ENCODE data around the gene XRN1.
"Not testable (repeated sequence)": the region's sequence is repeated elsewhere in the genome, so short reads cannot be mapped to it uniquely, and the experiment has no call there.

The XRN1 gene

DNA sequence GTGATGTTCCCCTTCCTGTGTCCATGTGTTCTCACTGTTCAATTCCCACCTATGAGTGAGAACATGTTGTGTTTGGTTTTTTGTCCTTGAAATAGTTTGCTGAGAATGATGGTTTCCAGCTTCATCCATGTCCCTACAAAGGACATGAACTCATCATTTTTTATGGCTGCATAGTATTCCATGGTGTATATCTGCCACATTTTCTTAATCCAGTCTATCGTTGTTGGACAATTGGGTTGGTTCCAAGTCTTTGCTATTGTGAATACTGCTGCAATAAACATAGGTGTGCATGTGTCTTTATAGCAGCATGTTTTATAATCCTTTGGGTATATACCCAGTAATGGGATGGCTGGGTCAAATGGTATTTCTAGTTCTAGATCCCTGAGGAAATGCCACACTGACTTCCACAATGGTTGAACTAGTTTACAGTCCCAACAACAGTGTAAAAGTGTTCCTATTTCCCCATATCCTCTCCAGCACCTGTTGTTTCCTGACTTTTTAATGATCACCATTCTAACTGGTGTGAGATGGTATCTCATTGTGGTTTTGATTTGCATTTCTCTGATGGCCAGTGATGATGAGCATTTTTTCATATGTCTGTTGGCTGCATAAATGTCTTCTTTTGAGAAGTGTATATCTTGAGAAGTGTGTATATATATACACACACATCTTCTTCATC lies 123.4 kb downstream of the XRN1 start:
- not testable (repeated sequence) for DNase-seq

DNA sequence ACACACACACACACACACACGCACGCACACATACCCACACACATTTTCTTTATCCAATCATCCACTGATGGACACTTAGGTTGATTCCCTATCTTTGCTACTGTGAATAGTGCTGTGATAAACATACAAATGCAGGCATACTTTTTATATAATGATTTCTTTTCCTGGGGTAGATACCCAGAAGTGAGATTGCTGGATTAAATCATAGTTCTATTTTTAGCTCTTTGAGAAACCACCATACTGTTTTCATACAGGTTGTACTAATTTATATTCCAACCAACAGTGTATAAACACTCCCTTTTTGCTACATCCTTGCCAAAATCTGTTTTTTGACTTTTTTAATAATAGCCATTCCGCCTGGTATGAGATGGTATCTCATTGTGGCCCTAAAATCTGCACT lies 127.9 kb downstream of the XRN1 start:
- DNase-seq: no peak

DNA sequence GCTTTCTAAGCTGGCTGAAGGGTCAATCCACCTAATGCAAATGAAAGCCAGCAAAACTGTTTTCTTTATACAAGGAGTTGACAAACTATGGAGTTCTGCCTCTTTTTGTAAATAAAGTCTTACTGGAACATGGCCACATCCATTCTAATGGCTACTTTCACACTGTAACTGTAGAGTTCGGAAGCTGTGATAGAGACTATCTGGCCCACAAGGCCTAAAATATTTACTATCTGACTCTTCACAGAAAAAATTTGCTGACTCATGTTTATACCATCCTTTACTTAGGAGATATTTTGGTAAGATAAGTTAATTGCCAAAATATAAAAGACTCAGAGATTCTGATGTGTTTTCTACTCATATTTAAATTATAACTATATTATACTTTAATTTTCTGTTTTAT lies 128.7 kb downstream of the XRN1 start:
- DNase-seq: no peak

DNA sequence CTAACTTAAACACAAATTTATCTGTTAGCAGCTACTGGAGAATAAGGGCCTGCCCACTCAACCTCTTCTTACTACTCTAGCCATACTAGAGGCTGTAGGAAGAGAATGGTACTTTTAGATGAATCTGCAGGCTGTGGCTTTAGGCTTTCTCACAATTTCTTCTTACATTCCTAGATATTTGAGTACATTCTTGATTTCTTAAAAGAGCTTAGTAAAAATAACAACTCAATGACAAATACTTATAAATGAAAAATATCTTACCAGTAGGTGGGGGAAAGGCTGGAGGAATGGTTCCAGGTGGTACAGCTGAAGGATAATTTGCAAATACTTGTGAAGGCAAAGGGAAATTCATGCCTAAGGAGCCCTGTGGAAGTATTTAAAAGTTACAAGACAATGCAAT lies 129.5 kb downstream of the XRN1 start:
- DNase-seq: no peak

DNA sequence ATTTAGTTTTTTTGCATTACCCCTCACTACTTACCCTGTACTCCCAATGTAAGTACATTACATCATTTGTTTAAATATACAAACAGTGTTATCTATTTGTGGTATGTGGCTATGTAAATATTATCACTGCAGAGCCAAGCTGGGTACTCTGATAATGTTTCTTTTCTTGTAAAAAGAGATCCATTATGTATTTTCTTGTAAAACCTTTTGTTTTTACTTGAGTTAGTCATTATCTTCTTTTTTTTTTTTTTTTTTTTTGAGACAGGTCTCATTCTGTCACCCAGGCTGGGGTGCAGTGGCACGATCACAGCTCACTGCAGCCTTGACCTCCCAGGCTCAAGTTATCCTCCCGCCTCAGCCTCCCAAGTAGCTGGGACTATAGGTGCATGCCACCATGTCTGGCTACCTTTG lies 131.9 kb downstream of the XRN1 start:
- DNase-seq: not testable (repeated sequence)

DNA sequence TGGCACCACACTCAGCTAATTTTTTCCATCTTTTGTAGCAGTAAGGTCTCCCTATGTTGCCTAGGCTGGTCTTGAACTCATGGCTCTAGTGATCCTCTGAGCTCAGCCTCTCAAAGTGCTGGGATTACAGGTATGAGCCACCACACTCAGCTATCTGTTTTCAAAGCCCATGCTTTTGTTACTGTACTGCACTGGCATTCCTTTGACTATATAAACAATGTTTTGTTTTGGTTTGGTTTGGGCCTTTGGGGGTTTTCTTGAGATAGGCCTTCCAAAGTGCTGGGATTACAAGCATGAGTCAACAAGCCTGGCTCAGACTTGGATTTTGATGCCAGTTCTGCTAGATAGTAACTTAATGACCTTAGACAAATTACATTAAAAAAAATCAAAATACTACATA lies 132.8 kb downstream of the XRN1 start:
- no peak for DNase-seq

DNA sequence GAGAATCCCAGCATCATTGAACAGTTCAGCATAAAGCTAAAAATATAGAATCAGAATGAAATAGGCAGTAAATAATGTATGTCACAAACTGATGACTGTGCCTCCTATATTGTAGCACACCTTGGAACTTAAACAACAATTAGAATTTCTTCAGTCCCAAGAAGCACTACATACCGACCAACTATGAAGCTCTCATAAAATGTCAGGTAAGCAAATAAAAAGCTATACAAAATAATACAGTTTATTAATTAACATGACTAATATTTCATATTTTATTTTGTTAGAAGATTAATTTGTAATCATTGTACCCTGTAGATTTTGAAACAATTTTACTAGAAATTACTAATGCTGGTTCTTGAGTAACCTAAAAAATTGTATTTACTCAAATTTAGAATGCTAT lies 137.4 kb downstream of the XRN1 start:
- DNase-seq: no peak

DNA sequence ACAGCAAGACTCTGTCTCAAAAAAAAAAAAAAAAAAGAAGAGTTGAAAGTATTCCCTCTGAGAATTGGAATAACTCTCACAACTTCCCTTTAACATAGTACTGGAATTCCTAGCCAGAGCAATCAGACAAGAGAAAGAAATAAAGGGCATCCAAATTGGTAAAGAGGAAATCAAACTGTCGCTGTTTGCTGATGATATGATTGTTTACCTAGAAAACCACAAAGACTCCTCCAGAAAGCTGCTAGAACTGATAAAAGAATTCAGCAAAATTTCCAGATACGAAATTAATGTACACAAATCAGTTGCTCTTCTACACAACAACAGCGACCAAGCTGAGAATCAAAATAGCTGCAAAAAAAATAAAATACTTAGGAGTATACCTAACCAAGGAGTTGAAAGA lies 145.0 kb downstream of the XRN1 start:
- not testable (repeated sequence) for DNase-seq

DNA sequence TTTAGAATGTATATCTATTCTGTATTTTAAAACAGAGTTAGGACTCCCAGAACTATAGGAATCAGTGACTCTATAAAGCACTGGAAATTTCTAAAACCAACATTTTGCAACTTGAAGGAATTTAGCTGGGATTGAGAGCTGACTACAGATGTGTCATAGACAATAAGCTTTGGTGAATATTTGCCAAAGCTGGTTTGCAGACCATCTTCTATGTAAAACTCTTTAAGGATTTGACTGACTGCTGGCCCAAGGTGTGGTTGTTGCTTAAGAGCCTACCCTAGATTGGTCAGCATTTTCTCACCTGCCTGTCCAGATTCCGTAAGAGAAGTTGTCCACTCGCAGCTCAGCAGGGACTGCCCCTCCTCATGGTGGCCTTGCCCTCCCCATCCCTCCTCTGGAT lies 149.2 kb downstream of the XRN1 start:
- no peak for DNase-seq

DNA sequence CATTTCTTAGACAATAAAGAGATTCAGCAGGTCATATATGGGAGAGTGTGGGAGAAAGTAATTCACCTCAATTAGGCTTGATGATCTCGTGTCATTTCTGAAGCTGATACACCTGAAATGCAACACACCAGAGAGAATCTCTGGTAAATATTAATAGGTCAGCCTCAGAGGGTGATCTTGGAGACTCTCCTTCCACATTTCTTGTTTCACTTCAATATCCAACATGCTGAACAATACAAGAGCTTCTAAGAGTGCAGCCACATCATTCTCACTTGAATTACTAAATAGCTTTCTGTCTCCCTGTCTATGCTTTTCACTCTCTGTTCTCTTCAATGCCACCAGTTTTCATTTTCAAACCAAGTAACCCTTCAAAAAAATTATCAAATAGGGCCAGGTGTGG lies 151.3 kb downstream of the XRN1 start:
- DNase-seq: no peak

DNA sequence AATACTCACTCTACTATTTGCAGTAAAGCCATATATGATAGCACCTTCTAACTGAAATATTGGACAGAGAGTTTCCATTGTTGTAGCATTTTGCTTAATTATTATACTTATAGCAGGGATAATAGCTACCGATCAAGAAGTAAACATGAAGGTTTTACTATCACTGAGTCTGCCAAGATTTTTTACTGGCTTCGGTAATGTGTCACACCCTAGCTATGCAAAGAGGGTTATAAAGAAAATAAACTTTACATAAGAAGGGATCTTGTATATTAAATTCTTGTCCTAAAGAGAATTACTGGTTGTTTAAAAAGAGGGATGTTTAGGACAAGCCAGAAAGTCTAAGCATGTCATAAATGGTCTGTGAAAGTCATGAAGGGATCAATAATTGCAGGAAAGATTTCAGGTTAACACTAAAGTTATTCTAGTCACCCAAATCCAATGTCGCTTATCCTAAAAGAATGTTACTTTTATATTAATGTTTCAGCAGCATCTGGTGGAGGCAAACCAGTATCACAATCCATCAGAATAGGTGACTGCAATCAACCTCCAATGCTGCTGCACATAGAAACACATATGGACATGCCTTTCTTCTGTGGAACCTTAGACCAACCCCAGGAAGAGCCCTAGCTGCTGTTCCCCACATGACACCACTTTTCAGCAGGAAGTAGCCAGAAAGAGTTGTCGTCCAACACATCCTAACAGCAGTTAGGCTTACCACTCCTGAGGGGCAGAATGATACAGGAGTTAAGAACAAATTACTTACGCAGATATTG lies 159.8 kb downstream of the XRN1 start:
- DNase-seq: no peak

DNA sequence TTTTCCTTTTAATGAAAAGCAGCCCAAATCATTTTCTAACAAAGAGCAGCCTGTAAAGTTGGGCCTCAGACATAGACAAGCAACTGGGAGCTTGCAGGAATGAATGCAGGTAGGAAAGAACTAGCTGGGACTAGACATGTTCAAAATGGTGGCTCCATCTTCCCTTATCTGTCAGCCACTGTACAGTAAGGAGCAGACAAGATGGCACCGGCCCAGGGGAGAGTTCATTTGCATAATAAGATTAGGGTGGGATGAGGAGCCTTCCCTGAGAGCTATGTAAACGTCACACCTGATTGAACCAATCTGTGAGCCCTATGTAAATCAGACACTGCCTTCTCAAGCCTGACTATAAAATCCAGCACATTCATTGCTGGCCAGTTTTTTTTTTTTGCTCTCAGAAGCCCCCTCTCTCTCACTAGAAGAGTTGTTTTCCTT lies 162.7 kb downstream of the XRN1 start:
- DNase-seq: peak; percentile 10

DNA sequence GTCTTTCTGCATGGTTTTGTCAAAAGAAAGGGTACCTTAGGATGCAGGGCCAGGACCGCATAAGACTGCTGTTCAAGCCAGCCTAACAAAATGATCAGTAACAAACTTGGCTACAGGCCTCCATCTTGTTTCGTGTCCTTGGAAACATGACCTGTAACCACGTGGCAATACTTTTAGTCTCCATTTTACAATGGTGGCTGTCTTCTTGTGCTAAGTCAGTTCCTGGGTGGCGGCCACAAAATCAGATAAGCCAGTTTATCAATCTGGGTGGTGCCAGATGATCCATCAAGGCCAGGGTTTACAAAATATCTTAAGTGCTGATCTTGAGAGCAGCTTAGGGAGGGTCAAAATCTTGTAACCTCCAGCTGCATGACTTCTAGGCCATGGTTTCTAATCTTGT lies 165.3 kb downstream of the XRN1 start:
- DNase-seq: no peak

DNA sequence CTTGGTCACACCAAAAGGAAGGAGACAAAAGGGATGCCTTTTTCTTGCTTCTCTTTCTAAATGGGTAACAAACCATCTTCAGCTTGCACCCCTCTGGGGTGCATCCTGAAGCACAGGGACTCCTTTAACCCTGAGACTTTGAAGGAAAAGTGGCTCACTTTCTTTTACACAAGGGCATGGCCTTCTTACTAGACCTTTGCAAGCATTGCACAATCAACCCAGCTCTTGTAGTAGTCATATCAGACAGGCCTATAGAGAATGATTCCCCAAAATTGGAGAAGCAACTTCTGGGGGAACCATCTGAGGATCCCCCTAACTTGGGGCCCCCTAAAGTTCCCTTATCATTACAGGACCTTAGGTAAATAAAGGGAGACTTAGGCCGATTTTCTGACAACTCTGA lies 166.4 kb downstream of the XRN1 start:
- no peak for DNase-seq

DNA sequence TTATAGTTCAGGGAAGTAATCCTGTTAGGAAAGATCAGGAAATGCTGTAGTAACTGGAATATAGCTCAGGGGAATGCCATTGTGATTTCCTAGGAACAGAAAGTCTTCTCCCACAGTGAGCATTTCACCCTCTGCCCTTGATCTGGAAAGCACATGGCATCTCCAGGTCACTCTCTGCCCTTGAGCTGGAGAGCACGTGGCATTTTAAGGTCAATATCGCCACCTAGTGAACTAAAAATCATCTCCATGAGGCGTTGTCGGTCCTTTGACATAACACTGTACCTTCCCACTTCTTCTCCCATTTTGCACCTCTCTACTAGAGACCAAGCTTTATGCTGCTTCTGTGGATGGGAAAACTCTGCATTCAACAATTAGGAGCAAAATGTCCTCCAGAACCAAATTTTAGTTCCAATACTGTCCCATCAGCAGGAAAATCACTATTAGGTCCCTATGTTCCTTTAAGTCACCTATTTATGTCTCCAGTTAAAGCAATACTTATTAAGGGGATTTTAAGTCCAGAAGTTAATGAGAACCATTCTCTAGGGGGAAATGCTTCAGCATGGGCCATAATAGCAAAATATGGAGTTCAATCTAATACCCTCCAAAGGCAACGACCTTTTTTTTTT lies 167.8 kb downstream of the XRN1 start:
- peak; percentile 61 for DNase-seq

DNA sequence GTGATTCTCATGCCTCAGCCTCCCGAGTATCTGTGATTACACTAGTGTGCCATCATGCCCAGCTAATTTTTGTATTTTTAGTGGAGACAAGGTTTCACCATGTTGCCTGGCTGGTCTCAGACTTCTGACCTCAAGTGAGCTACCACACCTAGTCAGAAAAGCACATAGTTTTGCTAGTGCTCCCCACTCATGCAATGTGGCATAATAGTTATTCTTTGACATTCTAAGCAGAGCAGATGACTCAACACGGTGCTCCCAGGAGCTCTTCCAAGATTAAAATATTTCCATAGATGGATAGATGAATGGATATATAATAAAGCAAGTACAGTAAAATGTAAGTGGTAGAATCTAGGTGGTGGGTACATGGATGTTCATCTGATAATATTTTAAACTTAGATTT lies 169.4 kb downstream of the XRN1 start:
- no peak for DNase-seq

DNA sequence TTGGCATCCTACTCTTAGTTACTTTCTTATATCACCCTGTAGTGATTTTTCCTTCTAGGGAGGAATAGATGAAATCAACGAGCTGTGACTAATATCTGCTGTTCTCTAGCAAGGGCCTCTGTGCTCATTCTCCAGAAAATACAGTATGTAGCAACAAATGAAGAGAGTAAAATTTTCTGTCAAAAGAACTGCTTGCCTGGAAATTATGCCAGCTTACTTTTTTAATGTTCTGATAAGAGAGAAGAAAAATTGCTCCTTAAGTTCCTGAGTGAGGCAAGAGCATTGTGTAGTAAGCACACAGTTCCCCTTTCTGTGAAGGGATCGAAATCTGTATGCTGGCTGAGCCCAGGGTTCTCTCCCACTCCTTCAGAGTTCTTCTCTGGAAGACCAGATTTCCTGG lies 171.1 kb downstream of the XRN1 start:
- DNase-seq: no peak

DNA sequence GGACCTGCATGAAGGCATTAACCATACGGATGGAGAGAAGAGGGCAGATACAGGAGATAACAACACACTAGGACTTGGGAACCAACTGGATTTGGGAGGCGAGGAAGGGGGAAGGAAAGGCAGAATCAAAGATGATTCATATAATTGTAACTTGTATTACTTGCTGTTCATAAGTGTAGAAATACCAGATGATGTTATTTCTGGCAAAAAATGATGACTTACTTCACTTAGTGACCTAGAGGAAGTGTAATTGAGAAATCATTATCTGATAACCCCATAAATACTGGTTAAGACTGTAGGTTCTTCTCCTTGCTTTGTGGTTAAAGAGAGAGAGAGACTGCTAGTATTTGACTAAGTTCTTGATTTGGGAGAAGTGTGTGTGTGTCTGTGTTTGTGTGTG lies 172.0 kb downstream of the XRN1 start:
- DNase-seq: no peak

DNA sequence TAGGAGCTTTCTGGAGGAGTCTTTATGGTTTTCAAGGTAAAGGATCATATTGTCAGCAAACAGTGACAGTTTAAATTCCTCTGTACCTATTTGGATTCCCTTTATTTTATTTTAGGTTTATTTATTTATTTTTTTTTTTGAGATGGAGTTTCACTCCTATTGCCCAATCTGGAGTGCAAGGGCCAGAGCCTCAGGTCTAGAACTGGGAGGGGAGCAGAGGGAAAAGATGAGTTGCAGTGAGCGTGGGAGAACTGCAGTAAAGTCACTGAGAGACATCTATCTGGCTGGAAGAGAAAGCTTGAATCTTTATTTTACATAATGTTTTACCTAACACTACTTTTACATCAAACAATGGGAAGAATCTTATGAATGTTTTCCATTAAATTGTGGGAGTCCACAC lies 172.9 kb downstream of the XRN1 start:
- no peak for DNase-seq

DNA sequence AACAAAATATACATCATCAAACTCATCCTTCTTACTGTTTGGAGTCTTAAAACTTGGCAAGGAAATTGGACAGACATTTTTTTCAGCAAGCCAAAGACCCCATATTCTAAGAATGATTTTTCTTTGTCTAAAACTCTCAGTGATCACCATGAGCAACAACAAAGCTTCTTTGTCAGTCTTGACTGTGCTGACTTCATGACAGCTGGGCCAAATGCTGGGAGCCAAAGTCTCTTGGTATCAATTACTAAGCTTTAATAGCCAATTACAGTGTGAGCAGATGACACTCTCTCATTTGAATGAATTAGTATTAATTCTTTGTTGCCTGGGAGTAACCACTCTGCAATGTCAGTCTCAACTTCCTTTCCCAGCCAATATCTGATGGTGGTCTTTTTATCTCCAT lies 174.3 kb downstream of the XRN1 start:
- DNase-seq: no peak

DNA sequence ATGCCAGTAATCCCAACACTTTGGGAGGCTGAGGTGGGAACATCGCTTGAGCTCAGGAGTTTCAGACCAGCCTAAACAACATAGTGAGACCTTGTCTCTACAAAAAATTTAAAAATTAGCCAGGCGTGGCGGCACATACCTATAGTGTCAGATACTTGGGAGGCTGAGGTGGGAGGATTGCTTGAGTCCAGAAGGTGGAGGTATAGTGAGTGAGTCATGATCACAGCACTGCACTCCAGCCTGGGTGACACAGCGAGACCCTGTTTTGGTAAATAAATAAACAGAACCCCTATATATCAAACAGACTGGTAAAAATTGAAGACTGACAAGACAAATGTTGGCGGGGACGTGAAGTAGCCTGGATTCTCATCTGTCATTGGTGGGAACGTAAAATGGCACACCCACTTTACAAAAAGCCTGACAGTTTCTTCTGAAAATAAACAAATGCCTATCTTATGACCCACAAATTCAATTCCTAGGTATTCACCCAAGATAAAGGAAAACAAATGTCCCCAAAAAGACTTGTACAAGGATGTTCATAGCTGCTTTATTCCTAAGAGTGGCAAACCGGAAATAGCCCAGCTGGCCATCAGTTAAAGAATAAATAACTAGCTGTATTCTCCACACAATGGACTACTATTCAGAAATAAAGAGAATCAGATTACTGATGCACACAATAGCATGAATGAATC lies 175.5 kb downstream of the XRN1 start:
- no peak for DNase-seq

DNA sequence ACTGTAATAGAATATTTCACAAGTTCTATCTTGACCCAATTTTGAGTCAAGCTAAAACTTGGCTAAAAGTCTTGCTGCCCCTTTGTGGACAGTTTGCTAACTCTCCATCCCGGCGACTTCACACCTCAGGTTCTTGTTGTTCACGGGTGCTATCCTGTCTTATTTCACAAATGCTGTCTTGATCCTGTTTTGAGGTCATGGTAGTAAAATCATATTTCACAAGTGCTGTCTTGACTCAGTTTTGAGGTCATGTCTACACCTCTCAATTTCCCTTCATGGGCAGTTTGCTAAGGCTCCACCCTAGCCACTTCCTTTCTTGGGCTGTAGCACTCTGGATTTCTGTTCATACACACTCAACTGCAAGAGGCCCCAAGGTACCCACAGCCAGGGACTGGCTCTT lies 177.4 kb downstream of the XRN1 start:
- DNase-seq: no peak

DNA sequence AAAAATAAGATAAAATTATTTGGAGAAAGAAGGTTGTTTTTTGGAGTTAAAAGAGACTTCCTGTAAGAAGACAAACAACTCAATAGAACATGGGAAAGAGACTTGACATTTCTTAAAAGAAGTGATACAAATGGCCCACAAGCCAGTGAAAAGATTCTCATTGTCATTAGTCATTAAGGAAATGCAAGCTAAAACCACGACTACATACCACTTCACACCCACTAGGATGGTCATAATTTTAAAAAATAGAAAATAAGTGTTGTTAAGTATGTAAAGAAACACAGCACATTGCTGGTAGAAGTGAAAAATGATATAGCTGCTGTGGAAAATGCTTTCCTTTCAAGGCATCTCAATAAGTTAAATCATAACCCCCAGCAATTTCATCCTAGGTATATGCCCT lies 178.1 kb downstream of the XRN1 start:
- DNase-seq: no peak

DNA sequence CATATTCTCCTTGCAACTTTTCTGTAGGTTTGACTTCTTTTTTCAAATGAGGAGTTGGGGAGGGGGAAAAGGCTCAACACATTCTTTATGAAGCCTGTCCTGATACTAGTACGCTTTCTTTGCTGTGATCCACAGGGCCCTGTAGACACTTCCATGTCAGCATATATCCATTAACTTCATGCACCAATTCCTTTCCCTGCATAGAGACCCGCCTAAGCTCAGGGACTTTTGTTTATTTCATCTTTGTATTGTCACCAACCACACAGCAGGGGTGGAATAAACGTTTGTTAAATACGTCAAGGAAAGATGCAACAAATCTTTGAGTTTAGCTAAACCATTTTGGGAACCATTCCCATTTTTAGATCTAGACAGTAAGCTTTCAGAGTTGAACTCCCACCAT lies 179.4 kb downstream of the XRN1 start:
- no peak for DNase-seq

Measured in NCI-H2029 (cell line).